ENCODE measurements around the gene HMCN2.

- TF ChIP-seq, protein P1, sequence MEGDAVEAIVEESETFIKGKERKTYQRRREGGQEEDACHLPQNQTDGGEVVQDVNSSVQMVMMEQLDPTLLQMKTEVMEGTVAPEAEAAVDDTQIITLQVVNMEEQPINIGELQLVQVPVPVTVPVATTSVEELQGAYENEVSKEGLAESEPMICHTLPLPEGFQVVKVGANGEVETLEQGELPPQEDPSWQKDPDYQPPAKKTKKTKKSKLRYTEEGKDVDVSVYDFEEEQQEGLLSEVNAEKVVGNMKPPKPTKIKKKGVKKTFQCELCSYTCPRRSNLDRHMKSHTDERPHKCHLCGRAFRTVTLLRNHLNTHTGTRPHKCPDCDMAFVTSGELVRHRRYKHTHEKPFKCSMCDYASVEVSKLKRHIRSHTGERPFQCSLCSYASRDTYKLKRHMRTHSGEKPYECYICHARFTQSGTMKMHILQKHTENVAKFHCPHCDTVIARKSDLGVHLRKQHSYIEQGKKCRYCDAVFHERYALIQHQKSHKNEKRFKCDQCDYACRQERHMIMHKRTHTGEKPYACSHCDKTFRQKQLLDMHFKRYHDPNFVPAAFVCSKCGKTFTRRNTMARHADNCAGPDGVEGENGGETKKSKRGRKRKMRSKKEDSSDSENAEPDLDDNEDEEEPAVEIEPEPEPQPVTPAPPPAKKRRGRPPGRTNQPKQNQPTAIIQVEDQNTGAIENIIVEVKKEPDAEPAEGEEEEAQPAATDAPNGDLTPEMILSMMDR (IDR thresholded peaks at IDR 0.05), result no peak
- TF ChIP-seq POLR2A (IDR thresholded peaks at IDR 0.05), result no peak
Observed at GRCh38 chr9:130390390-130390789, 124.8 kb downstream of the HMCN2 start.

Data from ovary (tissue), 3 donors.